Lower leg skin (tissue), 4 donors: Measurements from ENCODE around the gene RASAL3. TPM values are rescaled to one million over a fixed set of nuclear protein-coding genes. Genes with fewer than 3 reads are reported as not detected.

Experiments used
- DNase-seq, 2 donors: peaks; one replicate each; pipeline ENCODE4 v3.0.0-alpha.2; 2019; ENCODE audit warnings: low spot score in 2 of 2
- H3K4me3 ChIP-seq: fragments of 200-600 bp; sonication (generic); 2 replicates; pipeline ENCODE4 v1.5.1; 2017; ENCODE audit warnings: mild to moderate bottlenecking, low read depth; ENCODE audit not compliant: poor library complexity, severe bottlenecking
- CTCF ChIP-seq, 3 donors: fragments of 450-650 bp; IDR thresholded peaks; one replicate each; pipeline ENCODE4 v1.5.1; 2016; ENCODE audit warnings: antibody characterized with exemption in 3 of 3, mild to moderate bottlenecking in 3 of 3, moderate library complexity in 2 of 3
- POLR2A ChIP-seq, 2 donors: fragments of 450-650 bp; IDR thresholded peaks; one replicate each; pipeline ENCODE4 v1.6.1; 2016 to 2017; ENCODE audit warnings: antibody characterized with exemption in 2 of 2, mild to moderate bottlenecking in 1 of 2, moderate library complexity in 1 of 2
- WGBS, 2 donors: methylation state at CpG; one replicate each; pipeline ENCODE4 v1.1.5; 2018; 5-methylcytosine and 5-hydroxymethylcytosine counted together
- intact Hi-C: fragments of 100-400 bp; cut with DNase I; formaldehyde crosslinking; loops from one replicate; pipeline ENCODE4 v1.15.0; 2023; ENCODE audit warnings: low total_unique reads
- total RNA-seq, 4 donors: library from RNA; depleted of rRNA; stranded (reverse); fragments of >200 nt; gene quantifications; one replicate each; pipeline ENCODE4 v1.1.0, GENCODE V29; 2016

The RASAL3 gene
- total RNA-seq, 4 donors from 2014 or later = 0.17 to 2.1 (median 1.5) TPM

GRCh38 chr19:15452111-15453047, 12.0 kb downstream of the RASAL3 start:
- WGBS, 2 donors = 13 to 19% methylated on average over 14 to 34 of the region's 37 CpGs
- TF ChIP-seq POLR2A (IDR thresholded peaks at IDR 0.05) (no peak), CTCF (IDR thresholded peaks at IDR 0.05) (no peak)
- DNase-seq = peak; percentile 80 to 97
- intact Hi-C loops = no loop called here
- H3K4me3 ChIP-seq = no peak overlapping the region

- TF ChIP-seq POLR2A (IDR thresholded peaks at IDR 0.05) (no peak), CTCF (IDR thresholded peaks at IDR 0.05) (no peak)
- WGBS, 2 donors = 86 to 89% methylated on average over 1 of the region's 1 CpG
- no peak for DNase-seq
- no peak overlapping the region for H3K4me3 ChIP-seq
- intact Hi-C loops = no loop called here
These were observed 13.8 kb downstream of the RASAL3 start for GRCh38 chr19:15450528-15450890.

- peak; percentile 73 to 96 for DNase-seq
- H3K4me3 ChIP-seq = peak within 1 kb of the TSS; percentile 21
- WGBS, 2 donors = 6 to 8% methylated on average over 6 to 7 of the region's 77 CpGs
- TF ChIP-seq POLR2A (IDR thresholded peaks at IDR 0.05) (no peak), CTCF (IDR thresholded peaks at IDR 0.05) (no peak)
- intact Hi-C loops = no loop called here
These were observed 14.5 kb downstream of the RASAL3 start, which contains the start of gene WIZ for GRCh38 chr19:15449620-15450527. WIZ (minus strand) TSS chr19:15449956; CDS start chr19:15448307, 1,649 bp downstream.

GRCh38 chr19:15448778-15449619, 15.3 kb downstream of the RASAL3 start:
- no peak for DNase-seq
- H3K4me3 ChIP-seq = peak overlapping the region; percentile 21
- intact Hi-C loops = no loop called here
- TF ChIP-seq POLR2A (IDR thresholded peaks at IDR 0.05) (no peak), CTCF (IDR thresholded peaks at IDR 0.05) (no peak)
- WGBS, 2 donors = 10 to 11% methylated on average over 13 to 27 of the region's 43 CpGs
